GM12878 (cell line): ENCODE measurements around the gene ARMC2. TPM values are rescaled to one million over a fixed set of nuclear protein-coding genes. Genes with fewer than 3 reads are reported as not detected.

Experiments used
- ATAC-seq: fragments of 200-7000 bp; cut with Tn5 transposase; 3 replicates; pipeline ENCODE4 v1.9.1; 2020; ENCODE audit warnings: mild to moderate bottlenecking, moderate library complexity
- BruUV-seq: library from RNA; stranded (reverse); fragments of 400-500 nt; replicated peaks from 2 replicates; lab custom pipeline; 2021; lab: Mats Ljungman, UMichigan
- CTCF ChIA-PET: fragments of 300-600 bp; sonication (Branson Sonifier 250); formaldehyde crosslinking; extraction: SDS; loops from one replicate; lab custom pipeline; 2021; ENCODE audit warnings: inconsistent platforms; lab: Yijun Ruan, JAX
- POLR2A ChIA-PET: fragments of 350-600 bp; formaldehyde crosslinking; extraction: SDS; loops from one replicate; lab custom pipeline; 2021; ENCODE audit warnings: inconsistent platforms; lab: Charles Lee
- RAD21 ChIA-PET: fragments of 300-600 bp; sonication (Branson Sonifier 250); formaldehyde crosslinking; loops from one replicate; lab custom pipeline; 2023; ENCODE audit warnings: antibody characterized with exemption; ENCODE audit not compliant: unreplicated experiment; lab: Charles Lee
- SMC1A ChIA-PET: fragments of 300-600 bp; sonication (Branson Sonifier 250); formaldehyde crosslinking; loops from one replicate; lab custom pipeline; 2023; ENCODE audit not compliant: unreplicated experiment, uncharacterized antibody; lab: Charles Lee
- DNase-seq: peaks from one replicate; pipeline ENCODE4 v3.0.0-alpha.2; 2011; ENCODE audit warnings: low read depth, low spot score
- FAIRE-seq: peaks from 3 replicates; lab custom pipeline; 2011; peaks lifted over from hg19 to GRCh38; lab: Jason Lieb, UNC
- H2AFZ ChIP-seq: 2 replicates; pipeline ENCODE4 v1.6.0; 2011; ENCODE audit warnings: low read depth, low read length, control low read depth; ENCODE audit not compliant: control insufficient read depth
- H3K27ac ChIP-seq: 2 replicates; pipeline ENCODE4 v1.5.1; 2011; ENCODE audit warnings: control low read depth; ENCODE audit not compliant: control insufficient read depth, insufficient read depth
- H3K27me3 ChIP-seq, 2 experiments: replicated peaks in 1 of 2; 2 replicates each; pipeline versions ENCODE4 v1.6.0 to v1.6.1; 2011; ENCODE audit warnings: low read length in 1 of 2; ENCODE audit not compliant: control insufficient read depth in 2 of 2, insufficient read depth in 2 of 2
- H3K36me3 ChIP-seq, 2 experiments: 2 replicates each; pipeline ENCODE4 v1.5.1; 2011; ENCODE audit warnings: low read length in 1 of 2; ENCODE audit not compliant: control insufficient read depth in 2 of 2, insufficient read depth in 2 of 2
- H3K4me1 ChIP-seq: 2 replicates; pipeline ENCODE4 v1.6.1; 2011; ENCODE audit warnings: mild to moderate bottlenecking, low read length, moderate library complexity, mixed read lengths; ENCODE audit not compliant: control insufficient read depth, insufficient read depth
- H3K4me2 ChIP-seq: 2 replicates; pipeline ENCODE4 v1.6.0; 2011; ENCODE audit warnings: control low read depth; ENCODE audit not compliant: control insufficient read depth, insufficient read depth
- H3K4me3 ChIP-seq: fragments of 200-600 bp; sonication (generic); 2 replicates; pipeline ENCODE4 v1.5.1; 2016
- H3K79me2 ChIP-seq: 2 replicates; pipeline ENCODE4 v1.6.0; 2011; ENCODE audit warnings: low read length; ENCODE audit not compliant: control insufficient read depth, insufficient read depth
- H3K9ac ChIP-seq: 2 replicates; pipeline ENCODE4 v1.8.0; 2011; ENCODE audit warnings: low read length, control low read depth, mixed read lengths; ENCODE audit not compliant: control insufficient read depth, insufficient read depth
- H3K9me3 ChIP-seq: replicated peaks from 3 replicates; pipeline ENCODE4 v1.5.1; 2011; ENCODE audit warnings: mild to moderate bottlenecking, low read length; ENCODE audit not compliant: control insufficient read depth, insufficient read depth
- H4K20me1 ChIP-seq: 2 replicates; pipeline ENCODE4 v1.6.0; 2011; ENCODE audit not compliant: control insufficient read depth, insufficient read depth
- CBFB ChIP-seq: IDR thresholded peaks from 2 replicates; pipeline ENCODE4 v1.6.1; 2016; ENCODE audit warnings: antibody characterized with exemption, low read depth
- EP300 ChIP-seq, 2 experiments: fragments of 150-350 bp in 1 of 2; IDR thresholded peaks; 2 replicates each; pipeline ENCODE4 v1.6.1; 2011 to 2012; ENCODE audit warnings: low read depth in 2 of 2, low read length in 2 of 2, borderline replicate concordance in 1 of 2, improper control_type of control experiment in 1 of 2, inconsistent platforms in 1 of 2; ENCODE audit not compliant: control insufficient read depth in 1 of 2
- ESRRA ChIP-seq: IDR thresholded peaks from 2 replicates; pipeline ENCODE4 v1.6.1; 2012; ENCODE audit warnings: mild to moderate bottlenecking, low read length, improper control_type of control experiment
- HDGF ChIP-seq: fragments of 450-650 bp; IDR thresholded peaks from 2 replicates; pipeline ENCODE4 v1.6.1; 2016; ENCODE audit warnings: antibody characterized with exemption
- JUNB ChIP-seq: IDR thresholded peaks from 2 replicates; pipeline ENCODE4 v1.6.1; 2016; ENCODE audit warnings: antibody characterized with exemption, mild to moderate bottlenecking
- JUND ChIP-seq: IDR thresholded peaks from 2 replicates; pipeline ENCODE4 v1.6.1; 2012; ENCODE audit warnings: low read depth, mild to moderate bottlenecking, low read length, improper control_type of control experiment, moderate library complexity
- NFYA ChIP-seq: IDR thresholded peaks from 2 replicates; pipeline ENCODE4 v1.6.1; 2011; ENCODE audit warnings: low read depth, mild to moderate bottlenecking, low read length, improper control_type of control experiment, borderline replicate concordance
- NR2C2 ChIP-seq: IDR thresholded peaks from 2 replicates; pipeline ENCODE4 v1.6.1; 2011; ENCODE audit warnings: borderline replicate concordance, low read depth; ENCODE audit not compliant: control insufficient read depth, insufficient read length
- PKNOX1 ChIP-seq: fragments of 450-650 bp; IDR thresholded peaks from 2 replicates; pipeline ENCODE4 v1.6.1; 2016; ENCODE audit warnings: mild to moderate bottlenecking
- POLR2A ChIP-seq: IDR thresholded peaks from 2 replicates; pipeline ENCODE4 v1.6.1; 2011; ENCODE audit warnings: low read depth, mild to moderate bottlenecking, low read length
- RAD21 ChIP-seq: IDR thresholded peaks from 2 replicates; pipeline ENCODE4 v1.6.1; 2011; ENCODE audit warnings: mild to moderate bottlenecking, low read depth, low read length, moderate library complexity; ENCODE audit not compliant: insufficient read depth
- RFX5 ChIP-seq: IDR thresholded peaks from 2 replicates; pipeline ENCODE4 v1.6.1; 2011; ENCODE audit warnings: low read depth, low read length, improper control_type of control experiment
- RUNX3 ChIP-seq: IDR thresholded peaks from 2 replicates; pipeline ENCODE4 v1.6.1; 2012; ENCODE audit warnings: low read length, inconsistent platforms
- ZNF687 ChIP-seq: fragments of 450-650 bp; IDR thresholded peaks from 2 replicates; pipeline ENCODE4 v1.6.1; 2017; ENCODE audit warnings: mild to moderate bottlenecking, moderate library complexity
- ZZZ3 ChIP-seq: IDR thresholded peaks from 2 replicates; pipeline ENCODE4 v1.6.1; 2011; ENCODE audit warnings: low read depth; ENCODE audit not compliant: control insufficient read depth, insufficient read length
- WGBS: methylation state at CpG from one replicate; pipeline ENCODE4 v1.1.6; 2016; ENCODE audit warnings: low lambda C conversion rate; ENCODE audit not compliant: insufficient replicate concordance, insufficient coverage; ENCODE audit errors: missing lambda C conversion rate; 5-methylcytosine and 5-hydroxymethylcytosine counted together
- in situ Hi-C: fragments of 300-500 bp; cut with MboI; formaldehyde crosslinking; loops from 9 replicates; pipeline ENCODE4 v1.14.3; 2018; ENCODE audit warnings: mixed read lengths
- intact Hi-C: fragments of 100-400 bp; cut with micrococcal nuclease; formaldehyde crosslinking; loops from one replicate; pipeline ENCODE4 v1.14.2; 2022; ENCODE audit not compliant: unreplicated experiment
- polyA plus RNA-seq, 11 experiments: library from polyadenylated mRNA; depleted of rRNA in 4 of 11; unstranded in 6 of 11; stranded (reverse) in 5 of 11; fragments of >200 nt; fragmentation: Nextera tagmentation in 4 of 11; fragmentation: Illumina TruSeq in 1 of 11; extraction: Ambion mirVana in 4 of 11; extraction: Trizol in 1 of 11; gene quantifications; 1 replicate in 1 of 11; 2 replicates in 10 of 11; pipeline versions ENCODE4 v1.2.1 to v1.2.3, GENCODE V29; 2011 to 2016; ENCODE audit warnings: inconsistent platforms in 2 of 11, missing spikeins in 2 of 11, low read depth in 1 of 11
- total RNA-seq, 4 experiments: library from RNA; depleted of rRNA in 3 of 4; stranded (reverse); fragments of >200 nt in 3 of 4; fragmentation: Illumina TruSeq in 1 of 4; extraction: Trizol in 1 of 4; gene quantifications; 2 replicates each; pipeline versions ENCODE4 v1.2.1 to v1.2.3, GENCODE V29; 2013 to 2021

ARMC2 gene
- total and polyA plus RNA-seq, 10 of the 15 experiments (the other 5 are each of a cell fraction or from before 2014, with no cell fraction given), result 0.06 to 0.33 (median 0.21) TPM; not detected in 5

- in situ Hi-C loops, result no loop called here
- DNase-seq (no peak), ATAC-seq (no peak), FAIRE-seq (no peak)
- BruUV-seq, result no TSS peak
- Histone ChIP-seq H3K4me3 (no peak overlapping the region), H3K4me1 (peaks cover 7% of the 10 kb centered on the region), H3K9ac (no peak overlapping the region), H4K20me1 (no peaks in the 10 kb centered on the region), H3K27ac (no peak overlapping the region), H2AFZ (no peak overlapping the region), H3K79me2 (no peaks in the 10 kb centered on the region), H3K36me3 (no peaks in the 10 kb centered on the region), H3K27me3 (peaks cover 0 to 12% of the 10 kb centered on the region in 2 experiments; a peak in 2 of 4 replicates), H3K4me2 (no peak overlapping the region), H3K9me3 (no peaks in the 10 kb centered on the region; the same call in 2 of the 3 replicates)
- SMC1A ChIA-PET, result interaction anchor here (1.1 kb wide), 1 partner anchor 24 kb away, joined by 3 read pairs; no protein-coding TSS in a partner anchor
- no peak for TF ChIP-seq RUNX3
- no peak for TF ChIP-seq HDGF
- no peak for TF ChIP-seq NFYA
- TF ChIP-seq RAD21, result no peak
- POLR2A ChIA-PET, result no interaction called here
- CTCF ChIA-PET, result no interaction called here
- 78% methylated on average over 2 of the region's 2 CpGs for WGBS
- intact Hi-C loops, result no loop called here
- RAD21 ChIA-PET, result no interaction called here
Measured at GRCh38 chr6:108869876-108870275, 21.7 kb downstream of the ARMC2 start.

- Histone ChIP-seq H3K9ac (no peak overlapping the region), H3K4me3 (no peak overlapping the region), H3K9me3 (peaks cover under 1% of the 10 kb centered on the region; the same call in 2 of the 3 replicates), H3K27ac (no peak overlapping the region), H3K27me3 (peaks cover 0 to 12% of the 10 kb centered on the region in 2 experiments; a peak in 2 of 4 replicates), H2AFZ (no peak overlapping the region), H3K4me2 (no peak overlapping the region), H3K4me1 (peaks cover 11% of the 10 kb centered on the region), H4K20me1 (no peaks in the 10 kb centered on the region), H3K36me3 (no peaks in the 10 kb centered on the region), H3K79me2 (no peaks in the 10 kb centered on the region)
- DNase-seq (no peak), FAIRE-seq (no peak), ATAC-seq (no peak)
- ChIA-PET POLR2A (no interaction called here), RAD21 (no interaction called here), CTCF (no interaction called here), SMC1A (no interaction called here)
- intact Hi-C loops (no loop called here), in situ Hi-C loops (no loop called here)
- no TSS peak for BruUV-seq
- WGBS, result 98% methylated on average over 2 of the region's 2 CpGs
- TF ChIP-seq ZZZ3 (no peak), ESRRA (no peak), POLR2A (no peak), PKNOX1 (no peak), ZNF687 (no peak), JUNB (no peak), RFX5 (no peak), NR2C2 (no peak), JUND (no peak), EP300 (IDR thresholded peaks at IDR 0.05; ENCODE audit: borderline replicate concordance in 1 of 2, control insufficient read depth in 1 of 2, low read depth in 2 of 2, low read length in 2 of 2) (no peak), CBFB (no peak)
Measured at GRCh38 chr6:108870357-108870756, 22.1 kb downstream of the ARMC2 start.
